Measurements from ENCODE around the gene GON4L. TPM values are rescaled to one million over a fixed set of nuclear protein-coding genes. Genes with fewer than 3 reads are reported as not detected.
A peak's percentile ranks its signal among the peaks of the same experiment; 100 is the strongest.

Gene GON4L
- total RNA-seq, 1 experiment from 2014 or later: 31.2 TPM

DNA sequence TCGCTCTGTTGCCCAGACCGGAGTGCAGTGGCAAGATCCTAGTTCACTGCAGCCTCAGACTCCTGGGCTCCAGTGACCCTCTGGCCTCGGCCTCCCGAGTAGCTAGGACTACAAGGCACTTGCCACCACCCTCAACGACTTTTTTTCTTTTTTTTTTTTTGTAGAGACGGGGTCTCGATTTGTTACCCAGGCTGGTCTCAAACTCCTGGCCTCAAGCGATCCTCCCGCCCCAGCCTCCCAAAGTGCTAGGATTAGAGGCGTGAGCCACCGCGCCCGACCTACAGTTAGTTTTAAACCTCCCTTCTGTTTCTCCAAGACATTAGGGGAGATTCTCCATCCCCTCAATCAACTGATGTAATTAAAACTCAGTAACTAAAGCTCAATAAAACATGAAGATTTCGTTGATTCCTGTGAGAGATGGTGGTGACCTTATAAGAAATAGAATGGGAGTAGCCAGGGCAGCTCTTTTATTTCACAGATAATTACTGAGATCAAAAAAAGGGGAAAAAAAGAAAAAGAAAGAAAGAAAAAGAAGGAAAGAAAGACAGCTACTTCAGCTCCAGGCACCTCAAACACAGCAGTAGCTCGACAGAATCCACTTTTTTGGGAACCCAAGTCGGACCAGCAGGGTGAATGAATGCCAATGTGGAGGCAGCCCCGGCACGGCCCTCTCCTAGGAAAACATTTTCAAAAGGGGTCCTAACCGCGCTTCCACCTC is 598 bp downstream of the GON4L start:
- intact Hi-C loops (cut with micrococcal nuclease): loop anchor here (5.0 kb wide), 2 partner anchors 56 to 76 kb away; partner anchors contain the start of genes KHDC4 and RIT1
- TSS peak; percentile 78 for BruUV-seq (replicated peaks)
- H3F3A ChIP-seq (ENCODE audit: low read length, unreplicated experiment): no peaks in the 10 kb centered on the region
- H3K27ac ChIP-seq (ENCODE audit: low read length): no peak overlapping the region; the same call in 1 of the 2 replicates
- H3K27me3 ChIP-seq (ENCODE audit: low read length): peaks cover 13% of the 10 kb centered on the region; the same call in 1 of the 2 replicates
- H2AFZ ChIP-seq (ENCODE audit: low read length): peak overlapping the region; percentile 88
- H3K9me3 ChIP-seq (ENCODE audit: low read length): no peaks in the 10 kb centered on the region
- H3K36me3 ChIP-seq (ENCODE audit: low read depth, low read length): peaks cover 15% of the 10 kb centered on the region
- no peaks in the 10 kb centered on the region for H4K20me1 ChIP-seq (ENCODE audit: low read length)
- H3K79me2 ChIP-seq (ENCODE audit: low read length): peaks cover 51% of the 10 kb centered on the region
- no peak for TF ChIP-seq EZH2 (IDR thresholded peaks at IDR 0.05; ENCODE audit: low read length, unreplicated experiment)
- no peak for TF ChIP-seq EZH2phosphoT487 (IDR thresholded peaks at IDR 0.05; ENCODE audit: borderline replicate concordance, low read length)
- TF ChIP-seq, protein P1, sequence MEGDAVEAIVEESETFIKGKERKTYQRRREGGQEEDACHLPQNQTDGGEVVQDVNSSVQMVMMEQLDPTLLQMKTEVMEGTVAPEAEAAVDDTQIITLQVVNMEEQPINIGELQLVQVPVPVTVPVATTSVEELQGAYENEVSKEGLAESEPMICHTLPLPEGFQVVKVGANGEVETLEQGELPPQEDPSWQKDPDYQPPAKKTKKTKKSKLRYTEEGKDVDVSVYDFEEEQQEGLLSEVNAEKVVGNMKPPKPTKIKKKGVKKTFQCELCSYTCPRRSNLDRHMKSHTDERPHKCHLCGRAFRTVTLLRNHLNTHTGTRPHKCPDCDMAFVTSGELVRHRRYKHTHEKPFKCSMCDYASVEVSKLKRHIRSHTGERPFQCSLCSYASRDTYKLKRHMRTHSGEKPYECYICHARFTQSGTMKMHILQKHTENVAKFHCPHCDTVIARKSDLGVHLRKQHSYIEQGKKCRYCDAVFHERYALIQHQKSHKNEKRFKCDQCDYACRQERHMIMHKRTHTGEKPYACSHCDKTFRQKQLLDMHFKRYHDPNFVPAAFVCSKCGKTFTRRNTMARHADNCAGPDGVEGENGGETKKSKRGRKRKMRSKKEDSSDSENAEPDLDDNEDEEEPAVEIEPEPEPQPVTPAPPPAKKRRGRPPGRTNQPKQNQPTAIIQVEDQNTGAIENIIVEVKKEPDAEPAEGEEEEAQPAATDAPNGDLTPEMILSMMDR (conservative IDR thresholded peaks at IDR 0.05; ENCODE audit: low read depth, low read length): no peak
- ChIA-PET CTCF (no interaction called here), POLR2A (ENCODE audit: unreplicated experiment) (interaction anchor here (0.6 to 1.3 kb wide), 3 partner anchors 37 to 604 kb away, joined by 3 to 10 read pairs (median 3); no protein-coding TSS in a partner anchor)
- ATAC-seq: no peak
- peak overlapping the region; percentile 88 for H3K4me2 ChIP-seq (ENCODE audit: low read length)
- H3K4me3 ChIP-seq (ENCODE audit: low read length): peak overlapping the region; percentile 87
- no peaks in the 10 kb centered on the region for H3K9me2 ChIP-seq (replicated peaks; ENCODE audit: low read length)
- DNase-seq: no peak
- peaks cover 13% of the 10 kb centered on the region for H3K4me1 ChIP-seq (ENCODE audit: insufficient read depth, low read length)
- H3K9ac ChIP-seq (ENCODE audit: low read length): peak overlapping the region; percentile 88

DNA sequence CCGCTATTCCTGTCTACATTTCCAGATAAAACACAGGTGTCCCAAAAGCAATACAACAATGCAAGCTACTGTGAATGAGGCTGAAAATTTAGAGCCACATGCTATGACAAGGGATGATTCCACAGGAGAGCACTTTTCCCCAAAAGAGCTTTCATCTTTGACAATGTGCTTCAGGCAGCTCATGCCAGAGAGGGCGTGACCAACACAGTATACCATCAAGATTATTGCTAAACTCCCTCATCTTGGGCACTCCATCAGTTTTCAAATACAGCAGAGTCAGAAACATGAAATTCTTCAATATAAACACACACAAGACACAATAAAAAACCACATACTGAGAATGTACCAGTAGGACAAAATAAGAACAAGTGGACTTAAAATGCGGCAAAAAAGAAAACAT is 6.7 kb downstream of the GON4L start:
- Histone ChIP-seq H3K4me1 (ENCODE audit: insufficient read depth, low read length) (no peaks in the 10 kb centered on the region), H3K4me3 (ENCODE audit: low read length) (no peak overlapping the region), H2AFZ (ENCODE audit: low read length) (no peak overlapping the region), H3K9me2 (replicated peaks; ENCODE audit: low read length) (no peaks in the 10 kb centered on the region), H3K9ac (ENCODE audit: low read length) (no peak overlapping the region), H3K27ac (ENCODE audit: low read length) (no peak overlapping the region), H4K20me1 (ENCODE audit: low read length) (no peaks in the 10 kb centered on the region), H3K4me2 (ENCODE audit: low read length) (no peak overlapping the region), H3K79me2 (ENCODE audit: low read length) (peaks cover 87% of the 10 kb centered on the region), H3K27me3 (ENCODE audit: low read length) (no peaks in the 10 kb centered on the region), H3K36me3 (ENCODE audit: low read depth, low read length) (peaks cover 32% of the 10 kb centered on the region), H3K9me3 (ENCODE audit: low read length) (no peaks in the 10 kb centered on the region), H3F3A (ENCODE audit: low read length, unreplicated experiment) (no peaks in the 10 kb centered on the region)
- CTCF ChIA-PET: interaction anchor here (0.6 kb wide), 1 partner anchor 33 kb away, joined by 3 read pairs; no protein-coding TSS in a partner anchor
- POLR2A ChIA-PET (ENCODE audit: unreplicated experiment): no interaction called here
- TF ChIP-seq EZH2phosphoT487 (IDR thresholded peaks at IDR 0.05; ENCODE audit: borderline replicate concordance, low read length) (no peak), EZH2 (IDR thresholded peaks at IDR 0.05; ENCODE audit: low read length, unreplicated experiment) (no peak)
- TF ChIP-seq, protein P1 (conservative IDR thresholded peaks at IDR 0.05; ENCODE audit: low read depth, low read length): no peak
- ATAC-seq: peak; percentile 48
- no TSS peak for BruUV-seq (replicated peaks)
- intact Hi-C loops (cut with micrococcal nuclease): no loop called here
- no peak for DNase-seq

All from PC-3 (cell line).